Hepatocyte (in vitro differentiated cells): ENCODE results near the gene S100A5. TPM values are rescaled to one million over a fixed set of nuclear protein-coding genes. Genes with fewer than 3 reads are reported as not detected.
"Not testable (repeated sequence)": the region's sequence is repeated elsewhere in the genome, so short reads cannot be mapped to it uniquely, and the experiment has no call there.

ENCODE experiments used
- DNase-seq: peaks from one replicate; pipeline ENCODE4 v3.0.0-alpha.2; 2016; ENCODE audit warnings: low spot score
- H2AFZ ChIP-seq: fragments of 200-600 bp; sonication (generic); 2 replicates; pipeline ENCODE4 v1.6.0; 2016; ENCODE audit warnings: antibody characterized with exemption, mild to moderate bottlenecking
- H3K27ac ChIP-seq: fragments of 200-600 bp; sonication (generic); 2 replicates; pipeline ENCODE4 v1.5.1; 2016; ENCODE audit warnings: mild to moderate bottlenecking
- H3K27me3 ChIP-seq: fragments of 200-600 bp; sonication (generic); 2 replicates; pipeline ENCODE4 v1.6.1; 2016
- H3K36me3 ChIP-seq: fragments of 200-600 bp; sonication (generic); replicated peaks from 2 replicates; pipeline ENCODE4 v1.5.1; 2016; ENCODE audit warnings: low read depth; ENCODE audit not compliant: insufficient read depth
- H3K4me1 ChIP-seq: fragments of 200-600 bp; sonication (generic); 2 replicates; pipeline ENCODE4 v1.5.1; 2016; ENCODE audit warnings: mild to moderate bottlenecking, moderate library complexity; ENCODE audit not compliant: insufficient read depth
- H3K4me2 ChIP-seq: fragments of 200-600 bp; sonication (generic); 2 replicates; pipeline ENCODE4 v1.6.0; 2016
- H3K4me3 ChIP-seq: fragments of 200-600 bp; sonication (generic); 2 replicates; pipeline ENCODE4 v1.5.1; 2016; ENCODE audit warnings: mild to moderate bottlenecking
- H3K79me2 ChIP-seq: fragments of 200-600 bp; sonication (generic); 2 replicates; pipeline ENCODE4 v1.6.0; 2017; ENCODE audit warnings: mild to moderate bottlenecking
- H3K9me2 ChIP-seq: fragments of 200-600 bp; sonication (generic); replicated peaks from 2 replicates; pipeline ENCODE4 v1.6.0; 2017; ENCODE audit warnings: mild to moderate bottlenecking; ENCODE audit not compliant: insufficient read depth
- H3K9me3 ChIP-seq: fragments of 200-600 bp; sonication (generic); 2 replicates; pipeline ENCODE4 v1.5.1; 2016; ENCODE audit warnings: low read depth, mild to moderate bottlenecking
- H4K20me1 ChIP-seq: fragments of 200-600 bp; sonication (generic); 2 replicates; pipeline ENCODE4 v1.6.0; 2016; ENCODE audit warnings: mild to moderate bottlenecking; ENCODE audit not compliant: insufficient read depth, poor library complexity, severe bottlenecking
- CTCF ChIP-seq: fragments of 200-600 bp; sonication (generic); IDR thresholded peaks from 2 replicates; pipeline ENCODE4 v1.5.1; 2016; ENCODE audit warnings: antibody characterized with exemption, mild to moderate bottlenecking; ENCODE audit not compliant: poor library complexity
- EZH2 ChIP-seq: fragments of 200-600 bp; sonication (generic); IDR thresholded peaks from 2 replicates; pipeline ENCODE4 v1.6.1; 2016; ENCODE audit warnings: antibody characterized with exemption, mild to moderate bottlenecking, borderline replicate concordance
- EZH2phosphoT487 ChIP-seq: fragments of 200-600 bp; sonication (generic); IDR thresholded peaks from one replicate; pipeline ENCODE4 v1.6.1; 2018; ENCODE audit warnings: antibody characterized with exemption, mild to moderate bottlenecking, low read depth, moderate library complexity; ENCODE audit not compliant: unreplicated experiment, severe bottlenecking
- WGBS: methylation state at CpG from one replicate; pipeline ENCODE4 v1.1.6; 2016; ENCODE audit warnings: low lambda C conversion rate; ENCODE audit errors: missing lambda C conversion rate; 5-methylcytosine and 5-hydroxymethylcytosine counted together
- polyA plus RNA-seq: library from polyadenylated mRNA; unstranded; fragments of >200 nt; fragmentation: Nextera tagmentation; extraction: Ambion mirVana; gene quantifications from 2 replicates; pipeline ENCODE4 v1.2.1, GENCODE V29; 2016
- total RNA-seq: library from RNA; depleted of rRNA; stranded (reverse); fragments of >200 nt; gene quantifications from 2 replicates; pipeline ENCODE4 v1.2.3, GENCODE V29; 2014

Gene S100A5
- total and polyA plus RNA-seq, 2 experiments from 2014 or later: 0.54 TPM; not detected in 1

GRCh38 chr1:153563483-153563901 is 22.8 kb upstream of the S100A5 start:
- H3K27ac ChIP-seq: no peak overlapping the region
- no peak overlapping the region for H2AFZ ChIP-seq
- peaks cover 31% of the 10 kb centered on the region for H3K4me1 ChIP-seq
- H3K79me2 ChIP-seq: no peaks in the 10 kb centered on the region
- H3K4me2 ChIP-seq: no peak overlapping the region
- H3K27me3 ChIP-seq: no peaks in the 10 kb centered on the region
- no peak overlapping the region for H3K4me3 ChIP-seq
- H4K20me1 ChIP-seq: no peaks in the 10 kb centered on the region
- H3K9me3 ChIP-seq: no peaks in the 10 kb centered on the region
- H3K9me2 ChIP-seq: no peaks in the 10 kb centered on the region
- WGBS: 86% methylated on average over 6 of the region's 6 CpGs
- TF ChIP-seq CTCF: no peak
- no peak for TF ChIP-seq EZH2phosphoT487
- TF ChIP-seq EZH2: no peak
- no peak for DNase-seq
- no peaks in the 10 kb centered on the region for H3K36me3 ChIP-seq

- not testable (repeated sequence) for H3K4me3 ChIP-seq, H2AFZ ChIP-seq, H3K27ac ChIP-seq, DNase-seq, H3K9me3 ChIP-seq, H3K36me3 ChIP-seq, H3K79me2 ChIP-seq, H3K4me2 ChIP-seq, H3K9me2 ChIP-seq, H4K20me1 ChIP-seq, H3K27me3 ChIP-seq
- H3K4me1 ChIP-seq: peaks cover 17% of the 10 kb centered on the region
- WGBS: 95% methylated on average over 3 of the region's 3 CpGs
Observed at GRCh38 chr1:153562021-153562420, 21.3 kb upstream of the S100A5 start.

GRCh38 chr1:153561466-153561985 is 20.8 kb upstream of the S100A5 start:
- H3K27ac ChIP-seq: no peak overlapping the region
- H3K27me3 ChIP-seq: no peaks in the 10 kb centered on the region
- no peak overlapping the region for H2AFZ ChIP-seq
- no peaks in the 10 kb centered on the region for H3K79me2 ChIP-seq
- no peaks in the 10 kb centered on the region for H3K9me2 ChIP-seq
- peaks cover 12% of the 10 kb centered on the region for H3K4me1 ChIP-seq
- no peak for DNase-seq
- no peaks in the 10 kb centered on the region for H3K9me3 ChIP-seq
- 100% methylated on average over 3 of the region's 3 CpGs for WGBS
- no peak for TF ChIP-seq CTCF
- TF ChIP-seq EZH2phosphoT487: no peak
- no peak for TF ChIP-seq EZH2
- H3K4me3 ChIP-seq: no peak overlapping the region
- no peaks in the 10 kb centered on the region for H3K36me3 ChIP-seq
- H3K4me2 ChIP-seq: no peak overlapping the region
- no peaks in the 10 kb centered on the region for H4K20me1 ChIP-seq

GRCh38 chr1:153560771-153561465 is 20.2 kb upstream of the S100A5 start:
- 90% methylated on average over 10 of the region's 10 CpGs for WGBS
- Histone ChIP-seq H2AFZ (no peak overlapping the region), H3K36me3 (no peaks in the 10 kb centered on the region), H3K9me3 (no peaks in the 10 kb centered on the region), H3K4me3 (no peak overlapping the region), H3K4me2 (no peak overlapping the region), H3K27ac (no peak overlapping the region), H4K20me1 (no peaks in the 10 kb centered on the region), H3K79me2 (no peaks in the 10 kb centered on the region), H3K4me1 (peaks cover 7% of the 10 kb centered on the region), H3K27me3 (no peaks in the 10 kb centered on the region), H3K9me2 (no peaks in the 10 kb centered on the region)
- TF ChIP-seq CTCF: no peak
- no peak for TF ChIP-seq EZH2phosphoT487
- no peak for TF ChIP-seq EZH2
- no peak for DNase-seq
